NCI-H2029 (cell line): ENCODE measurements around the gene BEX1.
A peak's percentile ranks its signal among the peaks of the same experiment; 100 is the strongest.
"Not testable (repeated sequence)": the region's sequence is repeated elsewhere in the genome, so short reads cannot be mapped to it uniquely, and the experiment has no call there.

Experiments used
- DNase-seq: peaks from one replicate; lab custom pipeline; 2025; lab: John Stamatoyannopoulos, UW

Gene BEX1

GRCh38 chrX:103063918-103064434, at the start of gene BEX1:
Gene BEX1, minus strand, starts transcription at chrX:103064171. Its CDS starts 897 bp downstream, at chrX:103063274.
- peak; percentile 70 for DNase-seq

DNA sequence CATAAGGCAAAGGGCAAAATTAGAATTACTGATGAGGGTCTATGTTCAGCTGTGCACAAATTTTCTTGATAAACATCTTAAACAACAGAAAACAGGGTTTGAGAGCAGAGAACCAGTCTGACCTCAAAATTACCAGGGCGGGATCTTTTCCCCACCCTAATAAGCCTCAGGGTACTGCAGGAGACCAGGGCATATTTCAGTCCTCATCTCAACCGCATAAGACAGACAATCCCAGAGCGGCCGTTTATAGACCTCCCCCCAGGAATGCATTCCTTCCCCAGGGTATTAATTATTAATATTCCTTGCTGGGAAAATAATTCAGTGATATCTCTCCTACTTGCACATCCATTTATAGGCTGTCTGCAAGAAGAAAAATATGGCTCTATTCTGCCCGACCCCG, 45.5 kb upstream of the BEX1 start:
- not testable (repeated sequence) for DNase-seq

DNA sequence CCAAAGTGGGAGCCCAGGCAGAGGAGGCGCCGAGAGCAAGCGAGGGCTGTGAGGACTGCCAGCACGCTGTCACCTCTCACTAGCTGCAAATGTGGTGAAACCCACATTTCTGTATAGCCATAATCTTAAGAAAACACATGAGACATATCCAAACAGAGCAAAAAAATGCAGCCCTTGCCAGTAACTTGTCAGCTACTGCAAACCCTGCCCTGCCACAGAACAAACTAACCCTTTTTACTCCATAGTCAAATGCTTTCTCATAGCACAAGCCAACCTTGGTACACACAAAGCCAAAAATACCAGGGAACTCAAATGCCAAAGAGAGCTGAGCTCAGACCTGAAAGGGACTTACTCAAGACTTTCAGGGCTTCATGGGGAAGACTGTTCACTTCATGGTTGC, 43.9 kb upstream of the BEX1 start:
- DNase-seq, result no peak

GRCh38 chrX:103107227-103107737, 43.3 kb upstream of the BEX1 start:
- not testable (repeated sequence) for DNase-seq

- not testable (repeated sequence) for DNase-seq
These were observed 40.4 kb upstream of the BEX1 start for GRCh38 chrX:103104370-103104769.

- not testable (repeated sequence) for DNase-seq
These were observed 39.9 kb upstream of the BEX1 start for GRCh38 chrX:103103866-103104265.

DNA sequence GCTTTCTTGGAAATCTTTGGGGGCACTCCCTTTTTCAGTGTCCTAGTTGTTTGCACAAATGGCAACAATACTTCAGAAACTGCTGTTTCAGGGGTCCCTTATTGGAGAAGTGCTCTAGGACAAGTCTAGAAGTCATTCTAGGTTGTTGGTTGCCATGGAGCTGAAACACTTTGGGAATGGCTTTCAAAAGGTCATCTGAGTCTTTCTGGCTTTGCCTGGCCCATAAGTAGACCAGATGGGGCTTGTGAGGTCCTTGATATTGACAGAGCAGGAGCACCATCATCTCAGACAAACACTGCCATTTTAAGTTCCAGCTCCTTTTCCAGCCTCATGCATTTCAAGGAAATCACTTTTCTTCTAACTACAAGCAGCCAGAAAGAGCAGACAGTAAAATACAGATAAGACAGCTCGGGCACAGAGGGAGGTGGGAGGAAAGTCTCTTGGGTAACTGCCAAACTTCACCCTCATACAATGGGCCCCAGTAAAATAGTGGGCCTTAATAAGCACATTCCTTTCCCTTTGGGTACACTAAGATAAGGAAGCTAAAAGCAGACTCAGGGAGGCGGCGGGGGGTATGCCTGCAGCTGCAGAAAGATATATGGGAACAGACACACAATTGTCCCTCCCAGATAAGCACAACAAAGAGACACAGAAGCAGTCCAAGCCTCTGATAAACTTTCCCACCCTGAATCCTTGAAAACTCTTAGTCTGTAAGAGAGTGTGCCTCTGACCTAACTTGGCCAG, 37.5 kb upstream of the BEX1 start:
- DNase-seq, result no peak

DNA sequence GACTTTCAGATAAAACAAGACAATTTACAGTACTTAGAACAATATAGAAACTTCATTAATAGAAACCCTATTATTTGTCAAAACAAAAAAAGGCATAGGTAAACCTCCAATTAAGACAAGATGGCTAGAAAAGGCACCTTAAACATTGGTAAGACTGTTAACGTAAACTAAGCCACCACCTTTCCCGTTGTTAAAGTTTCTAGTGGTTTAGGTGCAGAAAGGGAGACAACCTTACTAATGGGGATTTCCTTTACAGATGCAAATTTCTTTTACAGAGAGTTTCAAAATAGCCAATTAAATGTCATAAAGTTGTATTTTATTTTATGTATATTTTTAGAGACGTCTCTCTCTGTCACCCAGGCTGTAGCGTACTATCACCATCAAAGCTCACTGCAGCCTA, 36.5 kb upstream of the BEX1 start:
- no peak for DNase-seq

- DNase-seq, result no peak
These were observed 35.7 kb upstream of the BEX1 start for GRCh38 chrX:103099691-103100090.

- no peak for DNase-seq
These were observed 34.5 kb upstream of the BEX1 start for GRCh38 chrX:103098488-103098887.

GRCh38 chrX:103092942-103093341, 29.0 kb upstream of the BEX1 start, which contains the start of gene NXF3:
Gene NXF3, minus strand, starts transcription at chrX:103093143. Its CDS starts 120 bp downstream, at chrX:103093023.
- DNase-seq, result no peak

DNA sequence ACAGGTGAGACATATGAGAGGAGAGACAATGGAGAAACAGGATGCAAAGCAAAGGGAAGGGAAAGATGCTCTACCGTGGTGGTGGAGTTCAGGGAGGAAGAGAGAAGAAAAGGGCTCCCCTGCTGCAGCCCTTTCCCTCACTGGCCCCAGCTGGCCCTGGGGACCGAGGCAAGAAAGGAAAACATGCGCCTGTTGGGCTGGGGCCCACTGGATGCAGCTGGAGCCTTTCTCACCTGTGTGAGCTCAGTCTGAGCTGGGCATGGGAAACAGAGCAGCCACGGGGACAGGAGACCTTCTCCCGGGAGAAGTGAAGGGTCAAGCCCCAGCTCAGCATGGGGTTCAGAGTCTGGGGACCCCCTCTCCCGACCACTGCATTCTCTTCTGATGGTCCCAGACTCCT, 17.1 kb upstream of the BEX1 start:
- no peak for DNase-seq

DNA sequence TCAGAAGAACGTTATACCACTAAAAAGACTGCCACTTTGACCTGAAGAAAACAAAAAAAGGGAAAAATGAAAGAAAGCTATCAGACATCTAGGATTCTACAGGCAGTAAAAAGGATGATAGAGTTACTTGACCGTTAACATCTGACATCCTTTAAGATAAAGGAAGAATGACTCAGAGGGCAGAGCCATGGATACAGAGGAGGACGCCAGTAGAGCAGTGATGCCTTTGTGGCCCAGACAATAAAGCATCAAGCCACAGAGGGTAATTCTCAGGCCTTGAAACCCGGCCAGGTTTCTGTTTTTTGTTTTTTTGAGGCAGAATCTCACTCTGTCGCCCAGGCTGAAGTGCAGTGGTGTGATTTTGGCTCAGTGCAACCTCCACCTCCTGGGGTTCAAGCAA, 9.5 kb upstream of the BEX1 start:
- no peak for DNase-seq

DNA sequence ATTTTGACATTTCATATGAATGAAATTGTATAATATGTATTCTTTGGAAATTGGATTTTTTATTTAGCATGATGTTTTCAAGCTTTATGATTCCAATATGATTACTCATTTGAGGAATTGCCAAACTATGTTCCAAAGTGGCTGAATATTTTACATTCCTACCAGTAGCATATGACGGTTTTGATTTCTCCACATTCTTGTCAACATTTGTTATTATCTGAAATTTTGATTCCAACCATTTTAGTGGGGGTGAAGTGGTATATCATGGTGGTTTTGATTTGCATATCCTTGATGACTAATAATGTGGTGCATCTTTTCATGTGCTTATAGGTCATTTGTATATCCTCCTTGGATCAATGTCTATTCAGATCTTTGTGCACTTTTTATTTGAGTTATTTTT, 2.6 kb upstream of the BEX1 start:
- no peak for DNase-seq

DNA sequence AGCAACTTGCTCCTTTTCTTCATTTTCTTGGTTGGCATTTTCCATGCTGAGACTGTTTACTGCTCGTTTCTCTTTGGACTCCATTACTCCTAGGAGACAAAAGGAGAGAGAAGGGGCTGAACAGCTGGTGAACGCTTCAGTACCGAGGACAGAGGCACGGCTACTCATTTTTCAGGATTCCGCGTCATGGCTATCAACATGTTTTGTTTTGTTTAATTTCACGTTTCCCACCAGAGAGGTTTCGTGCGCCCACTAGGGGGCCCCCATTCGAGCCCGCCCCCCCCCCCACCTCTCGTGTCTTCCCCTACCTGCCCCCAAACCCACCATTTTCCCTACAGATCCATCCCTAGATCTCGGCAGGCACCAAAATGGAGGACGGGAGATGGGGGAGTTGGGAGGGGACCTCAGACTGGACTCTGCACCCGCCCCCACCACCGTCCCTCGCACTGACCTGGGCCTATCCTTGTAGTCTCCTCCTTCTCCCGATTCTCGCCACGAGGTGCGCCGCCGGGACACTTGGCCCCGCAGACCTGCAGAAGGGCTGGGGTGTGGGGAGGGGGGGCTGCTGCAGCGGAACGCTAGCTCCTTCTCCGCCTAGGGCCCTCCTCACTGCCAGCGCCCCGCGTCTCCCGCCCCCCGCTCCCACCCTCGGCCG, 653 bp downstream of the BEX1 start:
- peak; percentile 42 for DNase-seq

- no peak for DNase-seq
These were observed 2.5 kb downstream of the BEX1 start for GRCh38 chrX:103061486-103061885.

GRCh38 chrX:103056902-103057301, 7.1 kb downstream of the BEX1 start:
- no peak for DNase-seq

DNA sequence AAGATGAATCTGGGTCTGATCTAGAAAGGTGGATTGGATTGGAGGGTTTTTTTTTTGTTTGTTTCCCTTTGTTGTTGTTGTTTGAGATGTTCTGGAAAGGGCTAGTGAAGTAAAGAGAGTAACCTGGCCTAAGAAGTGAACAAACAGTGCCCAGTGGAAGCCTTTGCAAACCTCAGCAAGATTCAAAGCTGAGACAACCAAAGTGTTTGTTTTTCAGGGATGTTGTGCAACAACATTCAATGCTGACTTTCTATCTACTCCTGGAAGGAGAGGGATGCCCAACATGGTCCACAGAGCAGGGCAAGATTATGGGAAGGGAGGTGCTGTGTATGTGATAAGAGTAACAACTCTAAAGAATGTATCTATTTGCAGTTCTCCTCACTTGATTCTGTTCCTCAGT, 11.3 kb downstream of the BEX1 start:
- no peak for DNase-seq

DNA sequence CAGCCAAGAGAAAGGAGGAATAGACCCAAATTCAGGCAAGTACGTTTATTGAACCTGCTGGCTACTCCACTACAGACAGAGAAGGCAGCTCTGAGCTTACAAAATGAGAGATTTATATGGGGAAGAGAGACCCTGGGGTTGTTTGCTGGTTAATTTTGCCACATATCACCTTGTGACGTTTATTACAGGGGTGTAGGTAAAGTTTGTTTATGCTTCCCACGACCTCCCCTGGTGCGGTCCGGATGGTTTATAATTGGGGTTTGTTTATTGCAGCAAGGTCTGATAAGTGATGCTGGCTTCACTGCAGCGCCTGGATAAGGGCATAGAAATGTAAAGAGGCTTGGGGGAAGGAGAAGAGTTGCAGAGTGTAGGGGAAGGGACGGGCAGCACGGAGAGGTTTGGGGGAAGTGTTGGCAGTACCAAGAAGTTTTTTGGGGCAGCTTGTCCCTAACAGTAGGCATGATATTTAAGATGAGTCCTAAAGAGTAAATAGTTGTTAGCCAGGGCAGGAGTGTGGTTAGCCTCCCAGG, 12.6 kb downstream of the BEX1 start:
- no peak for DNase-seq

DNA sequence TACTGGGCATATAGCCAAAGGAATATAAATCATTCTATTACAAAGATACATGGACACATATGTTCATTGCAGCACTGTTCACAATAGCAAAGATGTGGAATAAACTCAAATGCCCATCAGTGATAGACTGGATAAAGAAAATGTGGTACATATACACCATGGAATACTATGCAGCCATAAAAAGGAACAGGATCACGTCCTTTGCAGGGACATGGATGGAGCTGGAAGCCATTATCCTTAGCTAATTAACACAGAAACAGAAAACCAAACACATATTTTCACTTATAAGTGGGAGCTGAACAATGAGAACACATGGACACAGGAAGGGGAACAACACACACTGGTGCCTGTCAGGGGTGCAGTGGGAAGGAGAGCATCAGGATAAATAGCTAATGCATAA, 30.6 kb downstream of the BEX1 start:
- DNase-seq, result not testable (repeated sequence)

GRCh38 chrX:103017542-103017941, 46.4 kb downstream of the BEX1 start:
- DNase-seq, result no peak

DNA sequence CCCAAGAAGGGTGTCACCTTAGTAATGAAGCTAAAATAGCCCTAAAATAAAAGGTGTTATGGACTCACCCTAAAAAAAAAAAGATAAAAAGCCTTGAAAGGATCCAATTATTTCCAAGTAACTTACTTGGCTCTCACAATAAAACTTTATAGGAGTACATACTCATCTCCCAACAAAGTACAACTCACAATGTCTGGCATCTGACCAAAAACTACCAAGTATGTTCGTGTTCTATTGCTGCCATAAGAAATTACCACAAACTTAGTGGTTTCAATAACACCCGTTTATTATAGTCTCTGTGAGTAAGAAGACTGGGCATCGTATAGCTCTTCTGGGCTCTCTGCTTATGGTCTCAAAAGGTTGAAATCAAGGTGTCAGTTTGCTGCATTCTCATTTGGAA, 51.0 kb downstream of the BEX1 start:
- DNase-seq, result no peak
